Spinal cord (tissue), 10 donors: ENCODE data around the gene SLC25A1. TPM values are rescaled to one million over a fixed set of nuclear protein-coding genes. Genes with fewer than 3 reads are reported as not detected.

Experiments
- DNase-seq, 6 donors: peaks; one replicate each; pipeline versions ENCODE4 v3.0.0 to v3.0.0-alpha.2; 2013 to 2015; ENCODE audit warnings: low spot score in 6 of 6, low read depth in 4 of 6
- H3K27ac ChIP-seq: one replicate; pipeline ENCODE4 v1.5.1; 2013; ENCODE audit warnings: low read depth, low read length, control low read depth
- H3K27me3 ChIP-seq: one replicate; pipeline ENCODE4 v1.6.1; 2013; ENCODE audit warnings: low read length; ENCODE audit not compliant: control insufficient read depth, insufficient read depth
- H3K36me3 ChIP-seq: one replicate; pipeline ENCODE4 v1.6.1; 2013; ENCODE audit warnings: low read length; ENCODE audit not compliant: control insufficient read depth, insufficient read depth
- H3K4me1 ChIP-seq: one replicate; pipeline ENCODE4 v1.6.1; 2013; ENCODE audit warnings: low read length; ENCODE audit not compliant: control insufficient read depth, insufficient read depth
- H3K4me3 ChIP-seq: one replicate; pipeline ENCODE4 v1.5.1; 2013; ENCODE audit warnings: low read depth, low read length, control low read depth
- H3K9me3 ChIP-seq: one replicate; pipeline ENCODE4 v1.6.1; 2013; ENCODE audit warnings: low read length; ENCODE audit not compliant: control insufficient read depth, insufficient read depth
- WGBS: methylation state at CpG from one replicate; pipeline ENCODE4 v1.1.5; 2013; ENCODE audit warnings: missing lambda C conversion rate; ENCODE audit not compliant: insufficient coverage; 5-methylcytosine and 5-hydroxymethylcytosine counted together
- polyA plus RNA-seq, 2 donors: library from polyadenylated mRNA; unstranded; fragments of 120-200 nt; gene quantifications; one replicate each; pipeline ENCODE4 v1.2.1, GENCODE V29; 2013; ENCODE audit not compliant: insufficient read length in 2 of 2
- total RNA-seq, 2 donors: library from RNA; depleted of rRNA in 1 of 2; stranded (reverse); fragments of 120-200 nt in 1 of 2; fragments of >200 nt in 1 of 2; gene quantifications; one replicate each; pipeline versions ENCODE4 v1.2.3 to v1.2.4, GENCODE V29; 2013 to 2014
- donor health status: healthy.

SLC25A1 gene
- total and polyA plus RNA-seq, 4 donors, result 31.4 to 107 (median 82.7) TPM

DNA sequence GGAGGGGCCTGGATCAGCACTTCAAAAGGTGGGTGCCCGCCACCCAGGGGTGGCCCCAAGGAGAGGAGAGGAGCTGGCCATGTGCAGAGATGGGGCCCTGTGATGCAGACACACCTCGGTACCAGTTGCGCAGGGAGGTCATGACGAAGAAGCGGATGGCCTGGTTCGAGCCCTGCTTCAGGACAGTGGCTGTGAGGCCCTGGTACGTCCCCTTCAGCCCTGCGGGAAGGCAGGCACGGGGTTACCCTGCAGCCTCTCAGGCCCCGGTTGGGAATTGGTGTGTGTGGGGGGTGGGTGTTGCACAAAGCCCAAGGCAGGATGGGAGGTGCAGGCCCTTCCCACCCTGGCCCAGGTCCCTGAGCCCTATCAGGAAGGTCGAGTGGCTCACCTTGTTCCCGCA lies 1.8 kb downstream of the SLC25A1 start:
- 78% methylated on average over 11 of the region's 12 CpGs for WGBS
- peaks cover 72% of the 10 kb centered on the region for H3K4me1 ChIP-seq

DNA sequence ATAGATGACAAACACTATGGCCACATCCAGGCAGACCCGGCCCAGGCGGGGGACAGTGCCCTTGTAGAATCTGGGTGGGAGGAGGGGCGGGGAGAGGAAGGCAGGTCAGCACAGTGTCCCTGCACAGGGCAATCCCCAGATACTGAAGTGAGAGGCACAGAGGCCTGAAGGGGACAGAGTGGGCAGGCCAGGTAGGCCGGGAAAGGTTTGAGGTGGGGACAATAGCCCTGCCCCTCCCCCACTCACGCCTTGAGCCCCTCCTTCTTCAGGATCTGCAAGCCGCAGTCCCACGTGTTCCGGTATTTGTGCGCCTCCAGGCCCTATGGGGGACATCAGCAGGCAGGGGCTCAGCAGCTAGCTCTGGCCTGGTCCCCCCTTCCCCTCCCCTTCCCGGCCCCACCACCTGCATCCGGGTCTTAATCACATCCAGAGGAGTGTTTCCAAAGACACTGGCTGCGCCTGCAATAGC lies 2.3 kb downstream of the SLC25A1 start:
- no peak overlapping the region for H3K4me3 ChIP-seq
- H3K9me3 ChIP-seq, result no peaks in the 10 kb centered on the region
- peaks cover 73% of the 10 kb centered on the region for H3K4me1 ChIP-seq
- DNase-seq, result peak in 1 of 6 donors; percentile 8
- no peak overlapping the region for H3K27ac ChIP-seq
- 60% methylated on average over 9 of the region's 12 CpGs for WGBS
- no peaks in the 10 kb centered on the region for H3K27me3 ChIP-seq
- H3K36me3 ChIP-seq, result peaks cover 53% of the 10 kb centered on the region

More for the DNA sequence above, 1.8 kb downstream of the SLC25A1 start:
- Histone ChIP-seq H3K9me3 (no peaks in the 10 kb centered on the region), H3K4me3 (no peak overlapping the region), H3K36me3 (peaks cover 53% of the 10 kb centered on the region), H3K27ac (no peak overlapping the region), H3K27me3 (no peaks in the 10 kb centered on the region)
- DNase-seq, result no peak

DNA sequence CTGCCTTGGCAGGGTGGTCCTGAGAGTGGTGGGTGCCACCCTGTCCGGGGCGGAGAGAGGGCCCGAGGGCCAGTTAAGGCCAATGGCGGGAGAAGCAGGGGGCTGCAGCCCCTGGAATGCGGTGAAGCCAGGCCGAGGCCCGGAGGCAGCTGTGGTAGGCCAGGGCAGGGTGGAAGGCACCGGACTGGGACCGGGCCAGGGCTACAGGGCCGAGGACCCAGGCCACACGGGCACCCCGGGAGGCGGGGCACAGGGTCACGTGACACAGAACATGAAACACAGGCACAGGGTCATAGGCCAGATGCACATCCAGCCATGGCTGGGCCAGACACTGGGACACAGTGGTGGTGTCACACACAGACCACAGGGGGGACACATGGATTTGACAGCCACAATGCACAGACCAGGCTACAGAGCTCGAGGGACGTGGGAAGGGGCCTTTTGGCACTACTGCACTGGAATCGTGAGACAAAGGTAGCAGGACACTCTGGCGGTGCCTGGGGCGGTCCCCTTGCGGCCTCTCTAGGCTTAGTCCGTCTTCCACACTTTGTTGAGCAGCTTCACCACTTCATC lies 2.8 kb downstream of the SLC25A1 start:
- H3K36me3 ChIP-seq, result peaks cover 53% of the 10 kb centered on the region
- H3K9me3 ChIP-seq, result no peaks in the 10 kb centered on the region
- no peak for DNase-seq
- no peak overlapping the region for H3K4me3 ChIP-seq
- 78% methylated on average over 20 of the region's 21 CpGs for WGBS
- H3K27me3 ChIP-seq, result no peaks in the 10 kb centered on the region
- H3K4me1 ChIP-seq, result peaks cover 78% of the 10 kb centered on the region
- H3K27ac ChIP-seq, result no peak overlapping the region

DNA sequence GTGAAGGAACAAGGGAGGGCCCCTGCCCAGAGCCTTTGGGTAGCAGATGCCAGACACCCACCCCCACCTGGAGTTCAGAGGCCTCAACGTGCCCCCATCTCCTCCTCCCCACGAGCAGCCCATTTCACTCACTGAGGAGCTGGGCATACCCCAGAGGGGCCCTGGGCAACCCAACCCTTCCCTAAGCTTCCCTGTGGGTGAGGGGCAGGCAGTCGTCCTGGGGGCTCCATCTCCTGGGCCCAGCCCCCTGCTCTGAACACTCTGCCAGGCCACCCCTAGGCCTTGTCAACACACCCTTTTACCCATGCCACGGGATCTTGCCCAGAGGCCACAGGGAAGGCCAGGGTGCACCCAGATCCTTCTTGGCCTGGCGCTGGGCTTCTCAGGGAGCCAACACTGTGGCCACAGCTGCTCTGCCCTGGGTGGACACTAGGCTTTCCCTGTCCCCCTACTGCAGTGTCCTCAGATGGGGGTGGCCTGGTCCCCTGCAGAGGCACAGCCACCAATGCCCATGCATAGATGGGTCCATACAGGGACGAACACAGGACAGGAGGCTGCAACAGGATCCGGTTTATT lies 3.4 kb downstream of the SLC25A1 start:
- WGBS, result 84% methylated on average over 7 of the region's 7 CpGs
- no peak for DNase-seq
- Histone ChIP-seq H3K27me3 (peaks cover 3% of the 10 kb centered on the region), H3K27ac (no peak overlapping the region), H3K4me1 (peaks cover 84% of the 10 kb centered on the region), H3K4me3 (no peak overlapping the region), H3K9me3 (no peaks in the 10 kb centered on the region), H3K36me3 (peaks cover 51% of the 10 kb centered on the region)

DNA sequence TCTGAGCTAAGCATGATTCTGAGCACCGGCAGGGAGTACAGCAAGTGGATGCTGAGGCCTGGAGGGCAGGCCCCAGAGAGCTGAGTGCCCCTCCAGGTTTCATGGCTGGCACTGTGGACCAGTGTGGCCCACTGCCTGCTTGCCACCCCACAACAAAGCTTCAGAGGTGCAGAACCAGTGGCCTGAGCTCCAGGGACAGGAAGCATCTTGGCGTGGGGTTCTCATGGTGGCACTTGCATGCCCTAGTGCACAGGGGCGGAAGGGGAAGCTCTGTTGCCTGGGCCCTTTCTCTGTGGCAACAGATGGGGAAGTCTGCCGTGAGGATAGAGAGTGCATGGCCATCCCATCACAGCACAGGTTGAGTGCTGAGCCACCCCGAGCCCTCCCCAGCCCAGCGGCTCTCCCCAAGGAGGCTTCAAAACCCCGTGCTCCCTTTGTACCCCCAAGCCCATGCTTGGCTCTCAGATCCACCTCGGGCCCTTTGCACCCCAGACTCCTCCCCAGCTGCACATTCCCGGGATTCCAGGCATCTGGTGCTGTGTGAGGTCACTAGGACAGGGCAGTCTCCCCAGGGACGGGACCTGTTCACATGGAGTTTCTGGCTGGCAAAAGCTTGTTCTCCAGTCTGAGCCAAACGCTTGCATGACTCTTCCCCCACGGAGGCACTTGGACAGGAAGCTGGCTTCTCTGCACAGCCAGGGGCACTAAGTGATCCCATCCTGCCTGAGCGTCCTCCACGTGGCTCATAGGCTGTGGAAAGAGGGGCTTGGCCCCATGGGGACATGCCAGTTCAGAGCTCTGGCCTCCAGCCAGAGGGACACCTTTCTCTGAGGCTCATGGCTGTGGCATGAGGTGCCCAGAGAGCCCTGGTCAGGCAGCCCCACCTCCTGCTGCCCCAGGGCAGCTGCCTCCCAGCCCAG lies 4.2 kb downstream of the SLC25A1 start:
- peaks cover 10% of the 10 kb centered on the region for H3K27me3 ChIP-seq
- H3K9me3 ChIP-seq, result no peaks in the 10 kb centered on the region
- no peak for DNase-seq
- H3K4me1 ChIP-seq, result peaks cover 85% of the 10 kb centered on the region
- no peak overlapping the region for H3K4me3 ChIP-seq
- peaks cover 48% of the 10 kb centered on the region for H3K36me3 ChIP-seq
- WGBS, result 55% methylated on average over 14 of the region's 14 CpGs
- H3K27ac ChIP-seq, result no peak overlapping the region

DNA sequence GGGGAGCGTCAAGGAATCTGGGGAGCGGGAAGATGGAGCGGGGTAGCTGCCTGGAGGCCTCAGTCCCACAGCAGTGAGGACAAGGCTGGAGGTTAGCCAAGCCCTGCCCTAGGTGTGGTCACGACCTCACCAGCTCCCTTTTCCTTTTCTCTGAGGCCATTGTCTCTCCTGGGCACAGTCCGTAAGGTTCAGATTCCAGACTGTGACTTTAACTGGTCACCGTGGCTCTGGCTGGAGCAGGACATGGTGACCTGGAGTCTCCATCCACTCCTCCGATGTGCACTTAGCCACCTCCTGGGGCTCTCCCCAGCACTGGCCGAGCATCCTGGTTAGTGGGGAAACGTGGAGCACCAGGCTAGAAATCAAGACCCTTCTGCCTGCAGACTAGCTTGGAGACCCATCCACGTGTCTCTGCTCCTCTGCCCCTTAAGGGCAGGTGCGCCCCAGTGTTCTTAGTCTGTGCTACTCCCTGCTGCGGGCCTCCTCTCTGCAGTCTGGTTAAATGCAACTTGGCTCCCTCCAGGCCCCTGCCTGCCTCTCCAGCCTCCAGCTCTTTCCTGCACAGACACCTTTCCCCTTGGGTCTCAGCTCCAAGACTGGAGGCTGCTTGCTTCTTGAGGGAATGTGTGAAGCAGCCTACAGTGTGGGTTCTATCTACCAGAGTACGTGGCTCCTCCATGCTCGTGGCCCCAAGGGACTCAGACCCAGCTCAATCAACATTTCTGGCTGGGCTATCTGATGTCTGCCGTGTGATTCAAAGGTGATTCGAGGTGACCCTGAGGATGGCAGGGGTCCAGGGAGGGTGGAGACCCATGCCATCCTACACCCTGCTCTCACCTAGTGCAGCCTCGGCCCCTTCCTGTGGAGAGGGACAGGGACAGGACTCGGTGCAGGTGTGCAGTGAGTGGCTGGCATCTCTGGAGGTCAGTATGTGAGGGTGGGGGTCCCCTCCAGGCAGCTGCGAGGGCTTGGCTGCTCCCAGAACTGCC lies 5.2 kb downstream of the SLC25A1 start:
- 89% methylated on average over 14 of the region's 19 CpGs for WGBS
- Histone ChIP-seq H3K36me3 (peaks cover 48% of the 10 kb centered on the region), H3K4me3 (no peak overlapping the region), H3K9me3 (no peaks in the 10 kb centered on the region), H3K27ac (no peak overlapping the region), H3K4me1 (peaks cover 80% of the 10 kb centered on the region), H3K27me3 (peaks cover 20% of the 10 kb centered on the region)
- DNase-seq, result no peak

DNA sequence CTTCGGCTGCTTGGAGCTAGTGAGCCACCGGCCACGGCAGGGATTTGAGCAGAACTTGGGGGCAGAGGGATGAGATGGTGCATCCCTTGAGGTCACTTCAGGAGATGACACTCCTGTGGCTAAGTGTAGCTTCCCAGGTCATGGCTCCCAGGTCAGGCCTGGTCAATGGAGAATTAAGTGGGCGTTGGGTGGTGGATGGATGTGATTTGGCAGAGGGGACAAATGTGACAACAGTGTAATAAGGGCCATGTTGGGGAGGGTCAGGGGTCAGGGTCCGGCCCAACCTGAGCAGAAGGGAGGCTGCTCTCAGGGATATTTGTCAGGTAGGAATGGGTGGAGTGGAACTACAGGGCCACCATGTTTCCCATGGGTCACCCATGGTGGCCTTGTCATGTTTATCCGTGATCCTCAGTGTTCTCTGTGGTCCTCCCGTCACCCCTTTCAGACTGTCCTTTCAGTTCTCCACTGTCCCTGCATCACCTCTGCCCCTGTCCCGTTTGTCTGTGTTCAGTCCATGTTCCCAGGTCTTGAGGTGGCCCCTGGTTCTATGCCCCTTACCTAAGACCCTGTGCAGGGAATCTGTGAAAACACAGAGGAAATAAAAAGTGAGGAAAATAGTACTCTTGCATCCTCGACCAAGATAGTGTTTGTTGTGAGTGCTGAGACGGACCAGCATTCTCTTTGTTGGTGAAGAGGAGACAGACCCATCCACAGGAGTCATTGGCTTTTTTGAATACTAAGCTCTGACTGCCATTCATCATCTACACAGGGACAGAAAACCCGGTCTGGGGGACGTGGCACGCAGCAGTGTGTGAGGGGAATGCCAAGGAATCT lies 6.1 kb downstream of the SLC25A1 start:
- H3K36me3 ChIP-seq, result peaks cover 45% of the 10 kb centered on the region
- 23% methylated on average over 8 of the region's 13 CpGs for WGBS
- H3K9me3 ChIP-seq, result no peaks in the 10 kb centered on the region
- DNase-seq, result no peak
- H3K4me1 ChIP-seq, result peaks cover 77% of the 10 kb centered on the region
- H3K4me3 ChIP-seq, result peak overlapping the region; percentile 84
- H3K27ac ChIP-seq, result no peak overlapping the region
- H3K27me3 ChIP-seq, result peaks cover 29% of the 10 kb centered on the region

DNA sequence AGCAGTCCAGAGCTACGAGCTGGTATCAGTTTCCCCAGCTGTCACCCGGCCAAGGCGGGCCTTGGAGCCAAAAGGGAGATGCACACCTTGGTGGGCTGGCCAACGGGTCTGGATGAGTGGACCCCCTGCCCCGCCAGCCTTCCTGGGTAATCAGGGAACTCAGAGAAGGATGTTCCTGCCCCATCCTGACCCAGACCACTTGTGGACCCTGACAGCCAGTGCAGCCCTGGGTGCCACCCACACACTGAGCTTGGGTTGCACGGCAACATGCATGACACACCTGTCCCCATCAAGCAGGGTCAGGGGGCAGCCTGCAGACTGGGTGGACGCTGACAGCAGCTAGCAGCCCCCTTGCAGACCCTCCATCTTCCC lies 8.6 kb downstream of the SLC25A1 start:
- no peak for DNase-seq
- peaks cover 52% of the 10 kb centered on the region for H3K4me1 ChIP-seq
- 53% methylated on average over 7 of the region's 7 CpGs for WGBS
- no peaks in the 10 kb centered on the region for H3K9me3 ChIP-seq
- peaks cover 20% of the 10 kb centered on the region for H3K36me3 ChIP-seq
- no peak overlapping the region for H3K4me3 ChIP-seq
- no peak overlapping the region for H3K27ac ChIP-seq
- H3K27me3 ChIP-seq, result peaks cover 37% of the 10 kb centered on the region
